Neural cell (in vitro differentiated cells): ENCODE measurements around the gene SPHKAP. TPM values are rescaled to one million over a fixed set of nuclear protein-coding genes. Genes with fewer than 3 reads are reported as not detected.

ENCODE experiments used
- polyA plus RNA-seq: library from polyadenylated mRNA; depleted of rRNA; stranded (reverse); fragments of >200 nt; gene quantifications from 2 replicates; pipeline ENCODE4 v1.2.3, GENCODE V29; 2014
- small RNA-seq, 3 experiments: library from RNA; depleted of rRNA; stranded (forward); fragments of <200 nt; gene quantifications; one replicate each; pipeline ENCODE3, GENCODE V24; 2012

SPHKAP gene
- polyA plus RNA-seq, 1 donor from 2014 or later = 1.7 TPM

Small RNA genes lying within 50 kb of the gene (small RNA-seq; reads per million reads assigned to genes)
- gene RNU6-624P = 0 to 0.08 (median 0) reads per million in 3 experiments
